ENCODE data around the gene NDUFA5.

DNA sequence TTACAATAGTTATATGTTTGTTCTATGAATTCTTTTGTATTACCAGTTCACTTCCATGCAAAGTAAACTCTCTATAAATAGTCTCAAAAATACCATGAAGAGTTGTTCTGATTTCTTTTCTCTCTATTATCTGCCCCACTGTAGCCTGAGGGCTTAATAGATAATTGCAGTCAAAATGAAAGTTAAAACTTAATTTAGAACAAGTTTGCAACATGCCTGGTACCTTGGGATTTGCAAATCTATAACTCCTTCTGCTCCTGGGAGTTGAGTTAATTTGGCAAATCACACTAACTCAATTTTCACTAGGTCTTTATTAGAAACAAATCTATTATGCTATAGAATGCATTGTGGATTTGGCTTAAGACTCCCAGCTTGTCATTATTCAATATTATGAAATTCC, 21.8 kb upstream of the NDUFA5 start:
- TF ChIP-seq BHLHE40 (IDR thresholded peaks at IDR 0.05; ENCODE audit: borderline replicate concordance) (no peak), TARDBP (IDR thresholded peaks at IDR 0.05) (no peak), FOXM1 (IDR thresholded peaks at IDR 0.05; ENCODE audit: borderline replicate concordance) (no peak), LEF1 (IDR thresholded peaks at IDR 0.05; ENCODE audit: borderline replicate concordance) (no peak), SP1 (IDR thresholded peaks at IDR 0.05) (no peak), FOXA1 (IDR thresholded peaks at IDR 0.05) (no peak), ARNT (IDR thresholded peaks at IDR 0.05) (no peak), SUZ12 (IDR thresholded peaks at IDR 0.05) (no peak), FOXK2 (IDR thresholded peaks at IDR 0.05) (no peak), ELF4 (IDR thresholded peaks at IDR 0.05) (no peak), ZNF384 (IDR thresholded peaks at IDR 0.05) (no peak)

All from HEK293T (cell line).